Fibroblast of pulmonary artery (primary cell): ENCODE results near the gene ARPC1A.
"Not testable (repeated sequence)": the region's sequence is repeated elsewhere in the genome, so short reads cannot be mapped to it uniquely, and the experiment has no call there.

ENCODE experiments used
- DNase-seq: peaks from one replicate; pipeline ENCODE4 v3.0.0-alpha.2; 2010; ENCODE audit warnings: low read depth
- H3K4me3 ChIP-seq: replicated peaks from 2 replicates; pipeline ENCODE4 v1.5.1; 2011; ENCODE audit warnings: low read depth, mild to moderate bottlenecking, control low read depth, low read length, moderate library complexity
- CTCF ChIP-seq: IDR thresholded peaks from 2 replicates; pipeline ENCODE4 v1.5.1; 2011; ENCODE audit warnings: mild to moderate bottlenecking, control low read depth, low read length, inconsistent platforms; ENCODE audit errors: missing control alignments

ARPC1A gene

DNA sequence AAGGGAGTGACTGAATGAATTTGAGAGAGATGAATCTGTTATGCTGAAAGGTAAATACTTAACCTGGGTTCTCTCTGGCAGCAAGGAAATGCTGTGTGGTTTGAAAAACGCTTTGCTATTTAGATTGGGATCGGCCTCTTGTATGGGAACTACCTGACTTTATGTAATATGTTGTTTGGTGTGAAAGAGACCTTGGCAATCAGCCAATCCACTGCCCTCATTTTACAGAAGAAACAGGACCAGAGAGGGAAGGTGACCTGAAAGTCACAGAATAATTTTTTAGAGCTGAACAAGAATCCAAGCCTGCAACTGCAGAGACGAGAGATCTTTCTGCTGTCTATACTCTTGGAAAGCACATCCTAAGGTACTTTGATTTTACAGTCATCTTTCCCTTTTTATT lies 84.1 kb downstream of the ARPC1A start:
- no peak for DNase-seq
- H3K4me3 ChIP-seq, result peak overlapping the region; percentile 100
- TF ChIP-seq CTCF, result no peak

DNA sequence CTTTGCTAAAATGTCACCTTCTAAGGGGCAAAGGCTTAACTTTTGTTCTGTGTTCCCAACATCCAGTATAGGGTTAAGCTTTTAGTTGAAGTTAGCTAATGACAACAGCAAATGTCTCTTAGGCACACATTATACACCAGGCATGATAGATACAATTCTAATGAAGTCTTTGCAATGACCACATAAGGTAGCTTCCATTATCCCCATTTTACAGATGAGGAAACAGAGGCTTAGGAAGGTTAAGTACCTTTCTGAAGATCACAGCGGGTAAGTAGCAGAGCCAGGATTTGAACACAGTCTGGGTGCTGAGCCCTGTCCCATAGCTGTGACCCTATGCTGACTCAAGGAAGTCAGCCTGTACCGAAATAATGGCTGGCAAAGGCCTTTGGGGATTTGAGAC lies 84.9 kb downstream of the ARPC1A start:
- no peak overlapping the region for H3K4me3 ChIP-seq
- no peak for TF ChIP-seq CTCF

GRCh38 chr7:99415513-99416127 lies 89.9 kb downstream of the ARPC1A start:
- DNase-seq, result peak; percentile 78

More for the DNA sequence above, 84.9 kb downstream of the ARPC1A start:
- DNase-seq, result no peak

More at GRCh38 chr7:99415513-99416127, 89.9 kb downstream of the ARPC1A start:
- peak; percentile 60 for TF ChIP-seq CTCF
- not testable (repeated sequence) for H3K4me3 ChIP-seq
